ENCODE measurements around the gene ARHGAP19.

- TF ChIP-seq POLR2AphosphoS5 (IDR thresholded peaks at IDR 0.05; ENCODE audit: low read depth, low read length) (no peak), USF1 (IDR thresholded peaks at IDR 0.05; ENCODE audit: borderline replicate concordance, low read depth) (peak; percentile 38; the same call in 1 of the 2 replicates), CTCF (IDR thresholded peaks at IDR 0.05) (peak; percentile 97), MEF2A (IDR thresholded peaks at IDR 0.05; ENCODE audit: borderline replicate concordance, low read depth) (no peak), MAX (IDR thresholded peaks at IDR 0.05; ENCODE audit: low read depth) (no peak)
Observed at GRCh38 chr10:97210543-97210960, 81.9 kb downstream of the ARHGAP19 start.
